HCT116 (cell line): ENCODE results near the gene RALB. TPM values are rescaled to one million over a fixed set of nuclear protein-coding genes. Genes with fewer than 3 reads are reported as not detected.

Experiments
- ATAC-seq: fragments of 200-7000 bp; cut with Tn5 transposase; 2 replicates; pipeline ENCODE4 v1.9.1; 2020; ENCODE audit warnings: mild to moderate bottlenecking, moderate library complexity
- BruUV-seq: library from RNA; stranded (reverse); fragments of 400-500 nt; replicated peaks from 2 replicates; lab custom pipeline; 2021; lab: Mats Ljungman, UMichigan
- CTCF ChIA-PET: fragments of 300-600 bp; sonication (Branson Sonifier 250); formaldehyde crosslinking; loops from one replicate; lab custom pipeline; 2021; ENCODE audit warnings: antibody characterized with exemption; lab: Charles Lee
- POLR2A ChIA-PET: fragments of 300-600, 350-600 bp; sonication (Branson Sonifier 250); formaldehyde crosslinking; loops from one replicate; lab custom pipeline; 2021; ENCODE audit warnings: antibody characterized with exemption; lab: Charles Lee
- RAD21 ChIA-PET, 2 experiments: fragments of 300-600 bp; sonication (Branson Sonifier 250); formaldehyde crosslinking; loops; one replicate each; lab custom pipeline; 2023; ENCODE audit warnings: low total read pairs in 2 of 2; ENCODE audit not compliant: uncharacterized antibody in 2 of 2, unreplicated experiment in 2 of 2, low non-redundant PET in 1 of 2; lab: Charles Lee
- DNase-seq: peaks from one replicate; pipeline ENCODE4 v3.0.0-alpha.2; 2010; ENCODE audit warnings: low read depth, low spot score
- H2AFZ ChIP-seq: fragments of 200-600 bp; shearing (Covaris generic), sonication (generic); 2 replicates; pipeline ENCODE4 v1.6.1; 2017; ENCODE audit warnings: low read depth, mixed run types, mixed read lengths, antibody characterized with exemption, low read length; ENCODE audit not compliant: poor library complexity, severe bottlenecking
- H3K27ac ChIP-seq: 2 replicates; pipeline ENCODE4 v1.5.1; 2012; ENCODE audit warnings: low read depth, low read length
- H3K27me3 ChIP-seq: fragments of 200-600 bp; sonication (generic); 2 replicates; pipeline ENCODE4 v1.6.1; 2016; ENCODE audit warnings: mixed run types, low read length, mixed read lengths; ENCODE audit not compliant: insufficient read depth
- H3K36me3 ChIP-seq, 2 experiments: fragments of 200-500 bp in 1 of 2; fragments of 200-600 bp in 1 of 2; sonication (Bioruptor generic) in 1 of 2; sonication (generic) in 1 of 2; 2 replicates each; pipeline versions ENCODE4 v1.5.1 to v1.6.1; 2014 to 2016; ENCODE audit warnings: low read length in 2 of 2, inconsistent platforms in 1 of 2, mixed read lengths in 1 of 2, mixed run types in 1 of 2; ENCODE audit not compliant: insufficient read depth in 2 of 2, control insufficient read depth in 1 of 2
- H3K4me1 ChIP-seq, 2 experiments: fragments of 200-600 bp in 1 of 2; sonication (generic) in 1 of 2; 2 replicates each; pipeline versions ENCODE4 v1.5.1 to v1.6.1; 2012 to 2017; ENCODE audit warnings: low read length in 2 of 2, inconsistent platforms in 1 of 2, mild to moderate bottlenecking in 1 of 2, mixed read lengths in 1 of 2, mixed run types in 1 of 2, moderate library complexity in 1 of 2; ENCODE audit not compliant: insufficient read depth in 2 of 2, control insufficient read depth in 1 of 2
- H3K4me2 ChIP-seq: fragments of 200-600 bp; sonication (generic); 2 replicates; pipeline ENCODE4 v1.6.1; 2017; ENCODE audit warnings: mixed run types, low read length, mixed read lengths
- H3K4me3 ChIP-seq, 2 experiments: fragments of 200-600 bp in 1 of 2; sonication (generic) in 1 of 2; replicated peaks in 1 of 2; 2 replicates each; pipeline ENCODE4 v1.5.1; 2011 to 2016; ENCODE audit warnings: low read length in 2 of 2, control low read depth in 1 of 2, low read depth in 1 of 2, mild to moderate bottlenecking in 1 of 2, mixed read lengths in 1 of 2, mixed run types in 1 of 2
- H3K79me2 ChIP-seq: fragments of 200-600 bp; sonication (generic); 2 replicates; pipeline ENCODE4 v1.6.1; 2017; ENCODE audit warnings: mild to moderate bottlenecking, mixed run types, low read length, moderate library complexity, mixed read lengths; ENCODE audit not compliant: insufficient read depth
- H3K9ac ChIP-seq: fragments of 200-600 bp; sonication (generic); 2 replicates; pipeline ENCODE4 v1.6.1; 2016; ENCODE audit warnings: low read length, mixed read lengths
- H3K9me2 ChIP-seq: fragments of 200-600 bp; sonication (generic), shearing (Covaris generic); 2 replicates; pipeline ENCODE4 v1.6.1; 2017; ENCODE audit warnings: mixed run types, mild to moderate bottlenecking, moderate library complexity; ENCODE audit not compliant: insufficient read depth
- H3K9me3 ChIP-seq, 2 experiments: fragments of 200-500 bp in 1 of 2; fragments of 200-600 bp in 1 of 2; sonication (Bioruptor generic) in 1 of 2; sonication (generic) in 1 of 2; 2 replicates each; pipeline ENCODE4 v1.6.1; 2014 to 2017; ENCODE audit warnings: low read length in 2 of 2, mixed read lengths in 2 of 2, inconsistent platforms in 1 of 2, low read depth in 1 of 2, mild to moderate bottlenecking in 1 of 2, mixed run types in 1 of 2, moderate library complexity in 1 of 2; ENCODE audit not compliant: control insufficient read depth in 1 of 2, insufficient read depth in 1 of 2
- H4K20me1 ChIP-seq: fragments of 200-600 bp; sonication (generic), shearing (Covaris generic); 2 replicates; pipeline ENCODE4 v1.6.1; 2017; ENCODE audit warnings: mixed run types, mild to moderate bottlenecking, moderate library complexity; ENCODE audit not compliant: insufficient read depth
- CBX3 ChIP-seq: IDR thresholded peaks from 2 replicates; pipeline ENCODE4 v1.6.1; 2012; ENCODE audit warnings: low read depth
- CEBPB ChIP-seq: IDR thresholded peaks from 2 replicates; pipeline ENCODE4 v1.6.1; 2012; ENCODE audit warnings: low read depth
- ELF1 ChIP-seq: IDR thresholded peaks from 2 replicates; pipeline ENCODE4 v1.6.1; 2012; ENCODE audit warnings: low read depth, borderline replicate concordance
- EZH2 ChIP-seq: fragments of 200-600 bp; sonication (generic); IDR thresholded peaks from 2 replicates; pipeline ENCODE4 v1.6.1; 2017; ENCODE audit warnings: antibody characterized with exemption, mixed run types
- EZH2phosphoT487 ChIP-seq: fragments of 200-600 bp; IDR thresholded peaks from 2 replicates; pipeline ENCODE4 v1.6.1; 2018; ENCODE audit warnings: antibody characterized with exemption, borderline replicate concordance
- FOSL1 ChIP-seq: IDR thresholded peaks from 2 replicates; pipeline ENCODE4 v1.6.1; 2012; ENCODE audit warnings: low read depth
- JUND ChIP-seq: IDR thresholded peaks from 2 replicates; pipeline ENCODE4 v1.6.1; 2012
- POLR2A ChIP-seq: IDR thresholded peaks from 2 replicates; pipeline ENCODE4 v1.7.0; 2011; ENCODE audit warnings: borderline replicate concordance; ENCODE audit not compliant: insufficient read depth, insufficient read length; ENCODE audit errors: extremely low read depth
- POLR2AphosphoS5 ChIP-seq: IDR thresholded peaks from 2 replicates; pipeline ENCODE4 v1.6.1; 2011; ENCODE audit warnings: mild to moderate bottlenecking, low read depth, low read length, moderate library complexity
- RAD21 ChIP-seq: IDR thresholded peaks from 2 replicates; pipeline ENCODE4 v1.6.1; 2012; ENCODE audit warnings: low read depth, mild to moderate bottlenecking
- SIN3A ChIP-seq: IDR thresholded peaks from 2 replicates; pipeline ENCODE4 v1.6.1; 2012; ENCODE audit warnings: low read depth
- TCF7L2 ChIP-seq: IDR thresholded peaks from 2 replicates; pipeline ENCODE4 v1.7.0; 2011; ENCODE audit warnings: borderline replicate concordance, inconsistent platforms; ENCODE audit not compliant: insufficient read depth, insufficient read length; ENCODE audit errors: extremely low read depth
- YY1 ChIP-seq: IDR thresholded peaks from 2 replicates; pipeline ENCODE4 v1.6.1; 2011; ENCODE audit warnings: low read length, low read depth, moderate library complexity, mild to moderate bottlenecking; ENCODE audit not compliant: insufficient replicate concordance; ENCODE audit errors: extremely low read depth
- ZFX ChIP-seq: fragments of 450-650 bp; IDR thresholded peaks from 2 replicates; pipeline ENCODE4 v1.6.1; 2017
- intact Hi-C: fragments of 100-400 bp; cut with micrococcal nuclease; formaldehyde crosslinking; loops from 2 replicates; pipeline ENCODE4 v1.10.0; 2022
- total RNA-seq: library from RNA; stranded (reverse); gene quantifications from one replicate; pipeline ENCODE4 v1.2.1, GENCODE V29; 2021; ENCODE audit not compliant: unreplicated experiment
- TF ChIP-seq, protein P1 (sequence below): IDR thresholded peaks from 2 replicates; pipeline ENCODE4 v1.6.1; 2012
- TF ChIP-seq, protein P2 (sequence below): IDR thresholded peaks from 2 replicates; pipeline ENCODE4 v1.6.1; 2011; ENCODE audit warnings: mild to moderate bottlenecking, low read length, moderate library complexity; ENCODE audit not compliant: insufficient replicate concordance; ENCODE audit errors: extremely low read depth
- TF ChIP-seq, protein P3 (sequence below), 3 experiments: fragments of 200-600 bp in 1 of 3; sonication (generic) in 1 of 3; IDR thresholded peaks in 2 of 3; conservative IDR thresholded peaks in 1 of 3; 2 replicates each; pipeline ENCODE4 v1.5.1; 2012 to 2017; ENCODE audit warnings: low read depth in 2 of 3, low read length in 2 of 3, antibody characterized with exemption in 1 of 3, borderline replicate concordance in 1 of 3, control low read depth in 1 of 3, mild to moderate bottlenecking in 1 of 3, mixed read lengths in 1 of 3, mixed run types in 1 of 3, moderate library complexity in 1 of 3; ENCODE audit not compliant: insufficient read depth in 1 of 3
- TF ChIP-seq, protein P4 (sequence below): IDR thresholded peaks from 2 replicates; pipeline ENCODE4 v1.6.1; 2012

RALB gene
- total RNA-seq, 1 experiment from 2014 or later = 42.8 TPM

DNA sequence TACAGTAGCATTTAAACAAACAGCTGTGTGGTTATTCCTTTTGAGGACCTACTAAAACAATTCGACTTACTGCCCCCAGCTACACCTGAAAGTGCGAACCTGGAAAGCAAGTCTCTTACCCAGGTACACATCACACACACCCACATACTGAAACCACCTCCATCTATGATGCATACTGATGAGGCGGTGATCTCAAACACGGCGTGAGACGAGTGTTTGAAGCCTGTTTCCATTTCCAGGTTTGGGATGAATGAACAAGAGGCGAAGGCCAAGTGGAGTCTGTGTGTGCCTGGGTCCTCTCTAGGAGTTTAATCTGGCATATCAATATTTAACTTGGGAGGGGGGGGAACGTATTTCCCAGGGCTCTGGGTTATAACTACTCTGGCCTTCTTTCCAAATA is 31.0 kb upstream of the RALB start:
- Histone ChIP-seq H3K27me3 (no peaks in the 10 kb centered on the region), H3K9ac (no peak overlapping the region), H3K4me2 (no peak overlapping the region), H3K9me3 (no peaks in the 10 kb centered on the region), H2AFZ (no peak overlapping the region), H3K4me1 (peaks cover 6 to 28% of the 10 kb centered on the region in 2 experiments; a peak in 3 of 4 replicates), H4K20me1 (no peaks in the 10 kb centered on the region), H3K27ac (no peak overlapping the region), H3K9me2 (no peaks in the 10 kb centered on the region), H3K79me2 (peaks cover 21% of the 10 kb centered on the region), H3K4me3 (no peak overlapping the region), H3K36me3 (peaks cover 0 to 7% of the 10 kb centered on the region in 2 experiments; a peak in 1 of 4 replicates)
- intact Hi-C loops = no loop called here
- POLR2A ChIA-PET = no interaction called here
- no peak for DNase-seq
- CTCF ChIA-PET = no interaction called here
- BruUV-seq = no TSS peak
- no peak for ATAC-seq
- RAD21 ChIA-PET = no interaction called here
- TF ChIP-seq, protein P1, sequence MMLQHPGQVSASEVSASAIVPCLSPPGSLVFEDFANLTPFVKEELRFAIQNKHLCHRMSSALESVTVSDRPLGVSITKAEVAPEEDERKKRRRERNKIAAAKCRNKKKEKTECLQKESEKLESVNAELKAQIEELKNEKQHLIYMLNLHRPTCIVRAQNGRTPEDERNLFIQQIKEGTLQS = no peak
- TF ChIP-seq EZH2 = no peak
- TF ChIP-seq, protein P2, sequence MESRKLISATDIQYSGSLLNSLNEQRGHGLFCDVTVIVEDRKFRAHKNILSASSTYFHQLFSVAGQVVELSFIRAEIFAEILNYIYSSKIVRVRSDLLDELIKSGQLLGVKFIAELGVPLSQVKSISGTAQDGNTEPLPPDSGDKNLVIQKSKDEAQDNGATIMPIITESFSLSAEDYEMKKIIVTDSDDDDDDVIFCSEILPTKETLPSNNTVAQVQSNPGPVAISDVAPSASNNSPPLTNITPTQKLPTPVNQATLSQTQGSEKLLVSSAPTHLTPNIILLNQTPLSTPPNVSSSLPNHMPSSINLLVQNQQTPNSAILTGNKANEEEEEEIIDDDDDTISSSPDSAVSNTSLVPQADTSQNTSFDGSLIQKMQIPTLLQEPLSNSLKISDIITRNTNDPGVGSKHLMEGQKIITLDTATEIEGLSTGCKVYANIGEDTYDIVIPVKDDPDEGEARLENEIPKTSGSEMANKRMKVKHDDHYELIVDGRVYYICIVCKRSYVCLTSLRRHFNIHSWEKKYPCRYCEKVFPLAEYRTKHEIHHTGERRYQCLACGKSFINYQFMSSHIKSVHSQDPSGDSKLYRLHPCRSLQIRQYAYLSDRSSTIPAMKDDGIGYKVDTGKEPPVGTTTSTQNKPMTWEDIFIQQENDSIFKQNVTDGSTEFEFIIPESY = no peak
- no peak for TF ChIP-seq POLR2A
- TF ChIP-seq CEBPB = no peak
- no peak for TF ChIP-seq SIN3A
- no peak for TF ChIP-seq JUND
- TF ChIP-seq RAD21 = no peak
- no peak for TF ChIP-seq ZFX
- no peak for TF ChIP-seq YY1
- no peak for TF ChIP-seq FOSL1
- no peak for TF ChIP-seq POLR2AphosphoS5
- TF ChIP-seq CBX3 = no peak
- TF ChIP-seq TCF7L2 = no peak
- TF ChIP-seq, protein P3, sequence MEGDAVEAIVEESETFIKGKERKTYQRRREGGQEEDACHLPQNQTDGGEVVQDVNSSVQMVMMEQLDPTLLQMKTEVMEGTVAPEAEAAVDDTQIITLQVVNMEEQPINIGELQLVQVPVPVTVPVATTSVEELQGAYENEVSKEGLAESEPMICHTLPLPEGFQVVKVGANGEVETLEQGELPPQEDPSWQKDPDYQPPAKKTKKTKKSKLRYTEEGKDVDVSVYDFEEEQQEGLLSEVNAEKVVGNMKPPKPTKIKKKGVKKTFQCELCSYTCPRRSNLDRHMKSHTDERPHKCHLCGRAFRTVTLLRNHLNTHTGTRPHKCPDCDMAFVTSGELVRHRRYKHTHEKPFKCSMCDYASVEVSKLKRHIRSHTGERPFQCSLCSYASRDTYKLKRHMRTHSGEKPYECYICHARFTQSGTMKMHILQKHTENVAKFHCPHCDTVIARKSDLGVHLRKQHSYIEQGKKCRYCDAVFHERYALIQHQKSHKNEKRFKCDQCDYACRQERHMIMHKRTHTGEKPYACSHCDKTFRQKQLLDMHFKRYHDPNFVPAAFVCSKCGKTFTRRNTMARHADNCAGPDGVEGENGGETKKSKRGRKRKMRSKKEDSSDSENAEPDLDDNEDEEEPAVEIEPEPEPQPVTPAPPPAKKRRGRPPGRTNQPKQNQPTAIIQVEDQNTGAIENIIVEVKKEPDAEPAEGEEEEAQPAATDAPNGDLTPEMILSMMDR (IDR thresholded peaks at IDR 0.05 in 2 of 3, conservative IDR thresholded peaks at IDR 0.05 in 1 of 3; ENCODE audit: borderline replicate concordance in 1 of 3, insufficient read depth in 1 of 3, low read depth in 2 of 3, low read length in 2 of 3) = no peak
- TF ChIP-seq EZH2phosphoT487 = no peak
- no peak for TF ChIP-seq ELF1
- TF ChIP-seq, protein P4, sequence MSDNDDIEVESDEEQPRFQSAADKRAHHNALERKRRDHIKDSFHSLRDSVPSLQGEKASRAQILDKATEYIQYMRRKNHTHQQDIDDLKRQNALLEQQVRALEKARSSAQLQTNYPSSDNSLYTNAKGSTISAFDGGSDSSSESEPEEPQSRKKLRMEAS = no peak
